Liver (tissue), 9 donors: ENCODE data around the gene LPAR3. TPM values are rescaled to one million over a fixed set of nuclear protein-coding genes. Genes with fewer than 3 reads are reported as not detected.

Source experiments
- DNase-seq: peaks from one replicate; pipeline ENCODE4 v3.0.0-alpha.2; 2017; ENCODE audit warnings: low spot score
- H3K27ac ChIP-seq, 2 donors: one replicate each; pipeline ENCODE4 v1.7.0; 2013; ENCODE audit warnings: inconsistent platforms in 2 of 2, low read length in 2 of 2, control low read depth in 1 of 2, low read depth in 1 of 2, mild to moderate bottlenecking in 1 of 2
- H3K27me3 ChIP-seq, 4 donors: one replicate each; pipeline versions ENCODE4 v1.6.1 to v1.7.0; 2013; ENCODE audit warnings: low read length in 3 of 4, inconsistent platforms in 1 of 4, mild to moderate bottlenecking in 1 of 4, moderate library complexity in 1 of 4; ENCODE audit not compliant: control insufficient read depth in 4 of 4, insufficient read depth in 4 of 4
- H3K36me3 ChIP-seq, 4 donors: one replicate each; pipeline versions ENCODE4 v1.6.1 to v1.7.0; 2013; ENCODE audit warnings: low read length in 3 of 4, mild to moderate bottlenecking in 3 of 4, low read depth in 1 of 4, moderate library complexity in 1 of 4; ENCODE audit not compliant: control insufficient read depth in 4 of 4, insufficient read depth in 3 of 4
- H3K4me1 ChIP-seq, 4 donors: one replicate each; pipeline versions ENCODE4 v1.6.1 to v1.7.0; 2013; ENCODE audit warnings: low read length in 3 of 4, mild to moderate bottlenecking in 3 of 4, moderate library complexity in 1 of 4; ENCODE audit not compliant: control insufficient read depth in 4 of 4, insufficient read depth in 4 of 4
- H3K4me3 ChIP-seq, 3 donors: one replicate each; pipeline versions ENCODE4 v1.6.1 to v1.7.0; 2013; ENCODE audit warnings: low read length in 3 of 3, control low read depth in 1 of 3, low read depth in 1 of 3, mild to moderate bottlenecking in 1 of 3
- H3K9ac ChIP-seq, 2 donors: one replicate each; pipeline ENCODE4 v1.7.0; 2013; ENCODE audit warnings: low read length in 2 of 2, mild to moderate bottlenecking in 2 of 2, moderate library complexity in 2 of 2, control low read depth in 1 of 2, low read depth in 1 of 2
- H3K9me3 ChIP-seq, 4 donors: one replicate each; pipeline versions ENCODE4 v1.6.1 to v1.7.0; 2013; ENCODE audit warnings: low read length in 3 of 4; ENCODE audit not compliant: control insufficient read depth in 4 of 4
- ATF3 ChIP-seq: IDR thresholded peaks from 2 replicates; pipeline ENCODE4 v1.6.1; 2016; ENCODE audit warnings: antibody characterized with exemption
- EGR1 ChIP-seq, 2 donors: IDR thresholded peaks; 2 replicates each; pipeline ENCODE4 v1.6.1; 2016 to 2018; ENCODE audit warnings: antibody characterized with exemption in 2 of 2, low read depth in 2 of 2
- FOXA2 ChIP-seq: IDR thresholded peaks from 2 replicates; pipeline ENCODE4 v1.6.1; 2016; ENCODE audit warnings: antibody characterized with exemption
- HNF4A ChIP-seq, 2 donors: conservative IDR thresholded peaks; 2 replicates each; pipeline ENCODE4 v1.6.1; 2016; ENCODE audit warnings: antibody characterized with exemption in 2 of 2, mild to moderate bottlenecking in 2 of 2
- HNF4G ChIP-seq: IDR thresholded peaks from 2 replicates; pipeline ENCODE4 v1.6.1; 2016; ENCODE audit warnings: antibody characterized with exemption
- JUND ChIP-seq, 2 donors: IDR thresholded peaks; 2 replicates each; pipeline ENCODE4 v1.6.1; 2016; ENCODE audit warnings: antibody characterized with exemption in 2 of 2
- NR2F2 ChIP-seq: IDR thresholded peaks from 2 replicates; pipeline ENCODE4 v1.6.1; 2016; ENCODE audit warnings: antibody characterized with exemption
- RAD21 ChIP-seq, 2 donors: IDR thresholded peaks; 2 replicates each; pipeline ENCODE4 v1.6.1; 2016; ENCODE audit warnings: antibody characterized with exemption in 2 of 2, mild to moderate bottlenecking in 2 of 2
- REST ChIP-seq: IDR thresholded peaks from 2 replicates; pipeline ENCODE4 v1.6.1; 2016; ENCODE audit warnings: antibody characterized with exemption, mild to moderate bottlenecking
- TAF1 ChIP-seq: conservative IDR thresholded peaks from 2 replicates; pipeline ENCODE4 v1.6.1; 2016; ENCODE audit warnings: antibody characterized with exemption, mild to moderate bottlenecking
- YY1 ChIP-seq: IDR thresholded peaks from 2 replicates; pipeline ENCODE4 v1.6.1; 2016; ENCODE audit warnings: antibody characterized with exemption, mild to moderate bottlenecking
- ZBTB33 ChIP-seq: IDR thresholded peaks from 2 replicates; pipeline ENCODE4 v1.6.1; 2016; ENCODE audit warnings: antibody characterized with exemption
- WGBS: extraction: QIAGEN DNeasy Blood & Tissue Kit; methylation state at CpG from one replicate; pipeline ENCODE4 v1.1.7; 2013; 5-methylcytosine and 5-hydroxymethylcytosine counted together
- polyA plus RNA-seq, 2 donors: library from polyadenylated mRNA; stranded (reverse) in 1 of 2; unstranded in 1 of 2; fragments of 200-250 nt in 1 of 2; fragments of >200 nt in 1 of 2; fragmentation: Nextera tagmentation in 1 of 2; extraction: Ambion mirVana in 1 of 2; gene quantifications; one replicate each; pipeline versions ENCODE4 v1.2.1 to v1.2.3, GENCODE V29; 2013 to 2015
- total RNA-seq, 2 donors: library from RNA; depleted of rRNA; stranded (reverse); fragments of >200 nt; gene quantifications; one replicate each; pipeline ENCODE4 v1.2.3, GENCODE V29; 2014
- TF ChIP-seq, protein P1 (sequence below): IDR thresholded peaks from 2 replicates; pipeline ENCODE4 v1.6.1; 2016; ENCODE audit warnings: antibody characterized with exemption
- donor health status: healthy.
- donor health status: healthy.
- donor health status: healthy.
- donor health status: healthy.
- donor health status: healthy.

LPAR3 gene, protein sequence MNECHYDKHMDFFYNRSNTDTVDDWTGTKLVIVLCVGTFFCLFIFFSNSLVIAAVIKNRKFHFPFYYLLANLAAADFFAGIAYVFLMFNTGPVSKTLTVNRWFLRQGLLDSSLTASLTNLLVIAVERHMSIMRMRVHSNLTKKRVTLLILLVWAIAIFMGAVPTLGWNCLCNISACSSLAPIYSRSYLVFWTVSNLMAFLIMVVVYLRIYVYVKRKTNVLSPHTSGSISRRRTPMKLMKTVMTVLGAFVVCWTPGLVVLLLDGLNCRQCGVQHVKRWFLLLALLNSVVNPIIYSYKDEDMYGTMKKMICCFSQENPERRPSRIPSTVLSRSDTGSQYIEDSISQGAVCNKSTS
- total RNA-seq (under 1 TPM in 1 of 2 donors, not detected in 1; 0.56 TPM), polyA plus RNA-seq (not detected)

DNA sequence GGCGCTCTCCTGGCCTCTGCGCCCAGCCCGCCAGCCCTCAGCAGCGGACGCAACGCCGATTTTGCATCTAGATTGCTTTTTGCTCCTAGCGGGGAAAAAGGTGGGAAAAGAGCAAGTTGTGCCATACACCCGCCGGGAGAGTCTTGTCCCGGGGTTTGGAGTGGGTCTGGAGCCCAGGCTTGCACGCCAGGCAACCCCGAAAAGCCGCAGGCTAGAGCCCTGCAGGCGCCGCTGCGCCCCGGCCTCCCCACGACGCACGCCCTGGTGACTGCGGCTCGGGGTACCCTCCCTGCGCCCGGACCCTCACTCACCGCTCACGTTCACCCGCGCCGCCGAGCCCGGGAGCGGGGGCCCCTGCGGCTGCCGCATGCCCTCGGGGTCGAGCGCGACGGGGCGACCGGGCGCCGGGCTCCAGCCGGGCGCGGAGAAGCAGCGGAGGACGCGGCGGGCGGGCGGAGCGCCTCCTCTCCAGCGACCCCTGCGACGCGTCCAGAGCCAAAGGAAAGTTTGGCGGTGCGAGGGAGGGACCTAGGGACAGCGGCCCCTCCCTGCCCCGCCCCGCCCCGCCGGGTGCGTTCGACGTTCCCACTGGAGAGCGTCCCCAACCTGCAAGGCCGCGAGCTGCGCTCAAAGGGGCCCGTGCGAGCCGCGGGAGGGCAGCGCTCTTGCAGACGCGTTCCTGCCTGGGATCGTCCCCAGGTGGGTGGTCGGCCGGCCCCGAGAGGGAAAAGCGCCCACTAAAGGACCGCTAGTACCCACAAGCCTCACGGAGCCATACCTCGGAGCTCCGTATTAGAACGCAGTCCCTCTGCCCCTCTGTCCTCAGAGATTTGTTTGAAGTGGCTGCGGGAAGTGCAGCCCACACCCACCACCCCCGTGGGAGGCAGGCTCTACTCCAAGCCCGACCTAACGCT lies at the start of gene LPAR3:
LPAR3 (minus strand) TSS at position 502 of the 914 bp plus-strand sequence. CDS start 27,086 bp downstream, outside the sequence.
- TF ChIP-seq, protein P1, sequence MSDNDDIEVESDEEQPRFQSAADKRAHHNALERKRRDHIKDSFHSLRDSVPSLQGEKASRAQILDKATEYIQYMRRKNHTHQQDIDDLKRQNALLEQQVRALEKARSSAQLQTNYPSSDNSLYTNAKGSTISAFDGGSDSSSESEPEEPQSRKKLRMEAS: no peak
- TF ChIP-seq ATF3 (no peak), NR2F2 (no peak), FOXA2 (no peak), YY1 (no peak), JUND (IDR thresholded peaks at IDR 0.05) (no peak), TAF1 (no peak), ZBTB33 (no peak), EGR1 (IDR thresholded peaks at IDR 0.05; ENCODE audit: low read depth in 2 of 2) (no peak), RAD21 (IDR thresholded peaks at IDR 0.05) (no peak), REST (no peak), HNF4G (no peak), HNF4A (conservative IDR thresholded peaks at IDR 0.05) (no peak)
- Histone ChIP-seq H3K27me3 (peaks cover 0 to 12% (median 9%) of the 10 kb centered on the region in 4 donors), H3K9me3 (no peaks in the 10 kb centered on the region), H3K4me1 (peaks cover 4 to 10% (median 9%) of the 10 kb centered on the region in 4 donors), H3K9ac (no peak within 1 kb of the TSS), H3K36me3 (no peaks in the 10 kb centered on the region), H3K27ac (no peak within 1 kb of the TSS), H3K4me3 (peak within 1 kb of the TSS in 1 of 3 donors; percentile 31)
- DNase-seq: peak; percentile 51
- 3% methylated on average over 93 of the region's 93 CpGs for WGBS

DNA sequence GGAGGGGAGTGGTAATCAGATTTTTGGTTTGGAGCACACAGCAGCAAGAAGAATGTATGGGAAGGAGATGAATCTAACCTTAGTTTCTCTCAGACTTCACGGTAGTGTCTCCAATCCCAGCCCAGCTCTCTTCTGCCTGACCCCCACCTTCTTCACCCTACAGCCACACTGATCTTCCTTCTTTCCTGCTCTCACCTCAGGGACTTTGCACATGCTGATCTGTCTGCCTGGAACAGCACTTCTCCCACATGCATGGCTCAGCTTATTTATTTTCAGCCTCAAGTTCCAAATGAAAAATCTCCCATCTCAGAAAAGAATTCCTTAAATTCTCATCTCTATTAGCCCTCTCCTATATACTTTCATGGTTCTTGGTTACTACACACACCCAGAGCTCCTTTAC lies 48.8 kb upstream of the LPAR3 start:
- TF ChIP-seq REST: no peak
- H3K9me3 ChIP-seq: no peaks in the 10 kb centered on the region
- H3K27me3 ChIP-seq: no peaks in the 10 kb centered on the region
- H3K27ac ChIP-seq: no peak overlapping the region
- peaks cover 0 to 7% (median 1%) of the 10 kb centered on the region in 4 donors for H3K4me1 ChIP-seq
- no peaks in the 10 kb centered on the region for H3K36me3 ChIP-seq
- DNase-seq: no peak
- no peak overlapping the region for H3K9ac ChIP-seq
- 90% methylated on average over 1 of the region's 1 CpG for whole genome bisulfite sequencing
- H3K4me3 ChIP-seq: no peak overlapping the region
